ENCODE measurements around the gene DUSP22. TPM values are rescaled to one million over a fixed set of nuclear protein-coding genes. Genes with fewer than 3 reads are reported as not detected.
A peak's percentile ranks its signal among the peaks of the same experiment; 100 is the strongest.

The DUSP22 gene
- total and polyA plus RNA-seq, 4 donors = 28.2 to 42.3 (median 29.7) TPM

- Histone ChIP-seq H3K9me3 (ENCODE audit: control insufficient read depth, insufficient read depth, low read length) (no peaks in the 10 kb centered on the region), H3K36me3 (ENCODE audit: control insufficient read depth, insufficient read depth, low read length) (no peaks in the 10 kb centered on the region), H3K4me3 (ENCODE audit: low read depth, low read length) (no peak overlapping the region), H3K27ac (ENCODE audit: low read depth, low read length) (no peak overlapping the region), H3K4me1 (ENCODE audit: control insufficient read depth, insufficient read depth, low read length) (no peaks in the 10 kb centered on the region), H3K27me3 (ENCODE audit: control insufficient read depth, insufficient read depth, low read length) (no peaks in the 10 kb centered on the region)
- no peak for DNase-seq (ENCODE audit: low read depth in 4 of 6, low spot score in 6 of 6)
- 68% methylated on average over 3 of the region's 8 CpGs for WGBS (ENCODE audit: insufficient coverage)
Observed at GRCh38 chr6:255751-256083, 36.6 kb upstream of the DUSP22 start.

DNA sequence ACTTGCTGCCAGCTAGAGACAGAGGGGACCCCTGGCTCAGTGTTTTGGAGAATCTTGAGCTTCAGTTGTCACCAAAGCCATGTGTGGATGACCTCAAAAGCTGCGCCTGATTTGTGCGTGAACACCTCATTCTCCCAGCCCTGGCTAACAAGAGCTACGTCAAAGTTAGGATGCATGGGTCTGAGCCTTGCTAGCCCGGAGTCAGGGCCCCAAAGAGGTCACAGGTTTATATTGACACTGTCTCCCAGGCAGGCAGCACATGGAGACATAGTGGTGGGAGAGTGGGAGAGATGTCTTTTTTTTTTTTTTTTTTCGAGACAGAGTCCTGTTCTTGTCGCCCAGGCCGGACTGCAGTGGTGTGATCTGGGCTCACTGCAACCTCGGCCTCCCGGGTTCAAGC is 36.1 kb upstream of the DUSP22 start:
- DNase-seq (ENCODE audit: low read depth in 4 of 6, low spot score in 6 of 6) = no peak
- no peaks in the 10 kb centered on the region for H3K4me1 ChIP-seq (ENCODE audit: control insufficient read depth, insufficient read depth, low read length)
- H3K4me3 ChIP-seq (ENCODE audit: low read depth, low read length) = no peak overlapping the region
- WGBS (ENCODE audit: insufficient coverage) = 88% methylated on average over 6 of the region's 9 CpGs
- H3K9me3 ChIP-seq (ENCODE audit: control insufficient read depth, insufficient read depth, low read length) = no peaks in the 10 kb centered on the region
- no peak overlapping the region for H3K27ac ChIP-seq (ENCODE audit: low read depth, low read length)
- H3K36me3 ChIP-seq (ENCODE audit: control insufficient read depth, insufficient read depth, low read length) = no peaks in the 10 kb centered on the region
- no peaks in the 10 kb centered on the region for H3K27me3 ChIP-seq (ENCODE audit: control insufficient read depth, insufficient read depth, low read length)

DNA sequence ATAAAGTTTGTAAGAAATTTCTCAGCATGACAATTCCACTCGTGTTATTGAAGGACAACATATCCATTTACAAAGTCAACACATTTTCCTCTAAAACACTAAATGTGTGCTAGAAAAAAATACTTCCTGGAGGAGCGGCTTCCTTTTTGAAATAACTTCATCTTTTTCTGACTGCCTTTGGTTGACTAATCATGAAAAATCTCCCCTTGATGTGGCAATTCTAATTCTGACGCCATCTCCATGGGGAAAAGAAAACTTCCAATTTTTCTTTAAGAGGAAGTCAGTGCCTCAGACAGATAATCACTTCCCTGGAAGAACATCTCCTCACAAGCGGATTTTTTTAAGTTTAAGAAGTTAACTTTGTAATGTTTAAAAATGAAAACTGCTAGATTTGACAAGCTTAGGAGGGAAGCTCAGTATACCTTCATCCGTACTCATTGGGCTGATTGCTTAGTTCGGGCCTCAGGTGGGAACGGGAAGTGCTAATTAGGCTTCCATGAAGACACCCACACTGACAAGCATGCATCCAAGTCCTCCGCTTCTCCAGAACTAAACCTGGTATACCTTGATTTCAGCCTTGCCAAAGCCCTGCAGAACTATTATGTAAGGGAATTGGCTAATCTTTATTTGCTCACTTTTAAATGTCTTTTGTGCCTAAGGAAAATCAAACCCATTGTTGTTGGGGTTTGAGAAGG is 35.1 kb upstream of the DUSP22 start:
- no peak for DNase-seq (ENCODE audit: low read depth in 4 of 6, low spot score in 6 of 6)
- Histone ChIP-seq H3K36me3 (ENCODE audit: control insufficient read depth, insufficient read depth, low read length) (no peaks in the 10 kb centered on the region), H3K27me3 (ENCODE audit: control insufficient read depth, insufficient read depth, low read length) (no peaks in the 10 kb centered on the region), H3K9me3 (ENCODE audit: control insufficient read depth, insufficient read depth, low read length) (no peaks in the 10 kb centered on the region), H3K4me1 (ENCODE audit: control insufficient read depth, insufficient read depth, low read length) (no peaks in the 10 kb centered on the region), H3K27ac (ENCODE audit: low read depth, low read length) (no peak overlapping the region), H3K4me3 (ENCODE audit: low read depth, low read length) (no peak overlapping the region)
- WGBS (ENCODE audit: insufficient coverage) = 74% methylated on average over 4 of the region's 8 CpGs

- H3K36me3 ChIP-seq (ENCODE audit: control insufficient read depth, insufficient read depth, low read length) = no peaks in the 10 kb centered on the region
- H3K4me1 ChIP-seq (ENCODE audit: control insufficient read depth, insufficient read depth, low read length) = no peaks in the 10 kb centered on the region
- no peak for DNase-seq (ENCODE audit: low read depth in 4 of 6, low spot score in 6 of 6)
- no peak overlapping the region for H3K27ac ChIP-seq (ENCODE audit: low read depth, low read length)
- H3K27me3 ChIP-seq (ENCODE audit: control insufficient read depth, insufficient read depth, low read length) = no peaks in the 10 kb centered on the region
- H3K9me3 ChIP-seq (ENCODE audit: control insufficient read depth, insufficient read depth, low read length) = no peaks in the 10 kb centered on the region
- no peak overlapping the region for H3K4me3 ChIP-seq (ENCODE audit: low read depth, low read length)
- 44% methylated on average over 1 of the region's 1 CpG for WGBS (ENCODE audit: insufficient coverage)
Observed at GRCh38 chr6:257774-258173, 34.5 kb upstream of the DUSP22 start.

DNA sequence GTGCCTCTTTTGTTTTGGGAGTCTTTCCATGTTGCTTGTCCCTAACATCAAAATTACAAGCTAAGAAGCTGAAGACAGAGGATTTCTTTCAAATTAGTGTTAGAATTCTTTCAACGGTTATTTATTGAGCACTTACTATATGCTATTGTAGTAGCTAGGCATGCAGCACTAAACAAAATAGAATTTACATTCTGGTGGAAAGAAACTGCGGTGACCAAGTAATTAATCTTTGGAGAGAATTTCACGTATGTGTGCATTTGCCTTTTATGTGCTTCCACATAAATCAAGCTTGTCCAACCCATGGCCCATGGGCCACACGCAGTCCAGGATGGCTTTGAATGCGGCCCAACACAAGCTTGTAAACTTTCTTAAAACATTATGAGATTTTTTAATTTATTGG is 33.0 kb upstream of the DUSP22 start:
- no peaks in the 10 kb centered on the region for H3K9me3 ChIP-seq (ENCODE audit: control insufficient read depth, insufficient read depth, low read length)
- no peaks in the 10 kb centered on the region for H3K27me3 ChIP-seq (ENCODE audit: control insufficient read depth, insufficient read depth, low read length)
- no peak for DNase-seq (ENCODE audit: low read depth in 4 of 6, low spot score in 6 of 6)
- no peak overlapping the region for H3K4me3 ChIP-seq (ENCODE audit: low read depth, low read length)
- 60% methylated on average over 2 of the region's 5 CpGs for WGBS (ENCODE audit: insufficient coverage)
- no peaks in the 10 kb centered on the region for H3K4me1 ChIP-seq (ENCODE audit: control insufficient read depth, insufficient read depth, low read length)
- no peaks in the 10 kb centered on the region for H3K36me3 ChIP-seq (ENCODE audit: control insufficient read depth, insufficient read depth, low read length)
- no peak overlapping the region for H3K27ac ChIP-seq (ENCODE audit: low read depth, low read length)

DNA sequence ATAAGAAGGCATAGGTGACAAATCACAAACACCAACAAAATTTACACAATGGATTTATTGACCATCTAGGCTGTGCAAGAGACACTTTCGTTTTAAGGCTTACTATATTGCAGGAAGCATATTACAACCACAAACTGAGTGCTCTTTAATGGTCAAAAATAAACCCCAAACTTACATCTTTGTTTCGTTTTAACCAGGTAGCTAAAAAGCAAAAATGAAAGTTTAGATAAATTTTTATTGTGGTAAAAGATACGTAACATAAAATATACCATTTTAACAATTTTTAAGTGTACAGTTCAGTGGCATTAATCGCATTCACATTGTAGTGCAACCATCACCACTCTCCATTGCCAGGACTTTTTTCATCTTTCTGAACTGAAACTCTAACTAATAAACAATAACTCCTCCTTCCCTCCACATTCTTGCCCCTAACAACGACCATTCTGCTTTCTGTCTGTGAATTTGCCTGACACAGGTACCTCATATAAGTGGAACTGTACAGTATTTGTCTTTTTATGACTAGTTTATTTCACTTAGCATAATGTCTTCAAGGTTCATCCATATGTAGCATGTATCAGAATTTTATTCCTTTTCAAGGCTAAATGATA is 32.3 kb upstream of the DUSP22 start:
- no peak overlapping the region for H3K4me3 ChIP-seq (ENCODE audit: low read depth, low read length)
- 90% methylated on average over 3 of the region's 5 CpGs for WGBS (ENCODE audit: insufficient coverage)
- H3K36me3 ChIP-seq (ENCODE audit: control insufficient read depth, insufficient read depth, low read length) = no peaks in the 10 kb centered on the region
- DNase-seq (ENCODE audit: low read depth in 4 of 6, low spot score in 6 of 6) = no peak
- no peak overlapping the region for H3K27ac ChIP-seq (ENCODE audit: low read depth, low read length)
- H3K27me3 ChIP-seq (ENCODE audit: control insufficient read depth, insufficient read depth, low read length) = no peaks in the 10 kb centered on the region
- H3K4me1 ChIP-seq (ENCODE audit: control insufficient read depth, insufficient read depth, low read length) = no peaks in the 10 kb centered on the region
- no peaks in the 10 kb centered on the region for H3K9me3 ChIP-seq (ENCODE audit: control insufficient read depth, insufficient read depth, low read length)

- Histone ChIP-seq H3K4me1 (ENCODE audit: control insufficient read depth, insufficient read depth, low read length) (no peaks in the 10 kb centered on the region), H3K4me3 (ENCODE audit: low read depth, low read length) (no peak overlapping the region), H3K27ac (ENCODE audit: low read depth, low read length) (no peak overlapping the region), H3K36me3 (ENCODE audit: control insufficient read depth, insufficient read depth, low read length) (no peaks in the 10 kb centered on the region), H3K9me3 (ENCODE audit: control insufficient read depth, insufficient read depth, low read length) (no peaks in the 10 kb centered on the region), H3K27me3 (ENCODE audit: control insufficient read depth, insufficient read depth, low read length) (no peaks in the 10 kb centered on the region)
- no peak for DNase-seq (ENCODE audit: low read depth in 4 of 6, low spot score in 6 of 6)
- WGBS (ENCODE audit: insufficient coverage) = no CpG with 5 or more reads among the region's 2 CpGs
Observed at GRCh38 chr6:264626-265025, 27.7 kb upstream of the DUSP22 start.

GRCh38 chr6:268394-268935 is 23.8 kb upstream of the DUSP22 start:
- Histone ChIP-seq H3K4me1 (ENCODE audit: control insufficient read depth, insufficient read depth, low read length) (no peaks in the 10 kb centered on the region), H3K27me3 (ENCODE audit: control insufficient read depth, insufficient read depth, low read length) (no peaks in the 10 kb centered on the region), H3K4me3 (ENCODE audit: low read depth, low read length) (no peak overlapping the region), H3K36me3 (ENCODE audit: control insufficient read depth, insufficient read depth, low read length) (no peaks in the 10 kb centered on the region), H3K27ac (ENCODE audit: low read depth, low read length) (no peak overlapping the region), H3K9me3 (ENCODE audit: control insufficient read depth, insufficient read depth, low read length) (peaks cover 4% of the 10 kb centered on the region)
- no peak for DNase-seq (ENCODE audit: low read depth in 4 of 6, low spot score in 6 of 6)
- WGBS (ENCODE audit: insufficient coverage) = 66% methylated on average over 2 of the region's 5 CpGs

- H3K27ac ChIP-seq (ENCODE audit: low read depth, low read length) = no peak overlapping the region
- peak in 1 of 6 donors; percentile 52 for DNase-seq (ENCODE audit: low read depth in 4 of 6, low spot score in 6 of 6)
- WGBS (ENCODE audit: insufficient coverage) = 52% methylated on average over 2 of the region's 2 CpGs
- peaks cover 4% of the 10 kb centered on the region for H3K9me3 ChIP-seq (ENCODE audit: control insufficient read depth, insufficient read depth, low read length)
- no peaks in the 10 kb centered on the region for H3K4me1 ChIP-seq (ENCODE audit: control insufficient read depth, insufficient read depth, low read length)
- H3K36me3 ChIP-seq (ENCODE audit: control insufficient read depth, insufficient read depth, low read length) = no peaks in the 10 kb centered on the region
- no peaks in the 10 kb centered on the region for H3K27me3 ChIP-seq (ENCODE audit: control insufficient read depth, insufficient read depth, low read length)
- no peak overlapping the region for H3K4me3 ChIP-seq (ENCODE audit: low read depth, low read length)
Observed at GRCh38 chr6:273551-274058, 18.7 kb upstream of the DUSP22 start.

DNA sequence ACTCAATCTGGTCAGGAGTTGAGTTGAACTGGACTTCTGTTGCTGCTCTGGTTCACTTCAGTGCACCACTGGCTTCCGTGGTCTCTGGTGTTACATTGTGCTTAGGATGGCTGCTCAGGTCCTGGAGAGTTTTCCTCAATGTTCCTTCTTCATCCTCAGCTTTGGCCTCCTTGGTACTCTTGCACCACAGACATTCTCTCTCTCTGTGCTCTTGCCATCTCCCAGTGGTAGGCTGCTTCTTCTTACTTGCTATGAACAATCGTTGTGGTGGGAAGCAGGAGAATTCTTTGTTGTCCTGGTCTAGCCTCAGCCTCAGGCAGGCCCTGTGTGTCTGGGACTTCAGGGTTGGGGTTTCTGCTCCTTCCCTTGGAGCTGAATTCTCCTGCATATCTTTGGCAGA is 14.5 kb upstream of the DUSP22 start:
- Histone ChIP-seq H3K27me3 (ENCODE audit: control insufficient read depth, insufficient read depth, low read length) (no peaks in the 10 kb centered on the region), H3K4me1 (ENCODE audit: control insufficient read depth, insufficient read depth, low read length) (no peaks in the 10 kb centered on the region), H3K9me3 (ENCODE audit: control insufficient read depth, insufficient read depth, low read length) (peaks cover 6% of the 10 kb centered on the region), H3K4me3 (ENCODE audit: low read depth, low read length) (no peak overlapping the region), H3K36me3 (ENCODE audit: control insufficient read depth, insufficient read depth, low read length) (no peaks in the 10 kb centered on the region), H3K27ac (ENCODE audit: low read depth, low read length) (no peak overlapping the region)
- 75% methylated on average over 2 of the region's 2 CpGs for WGBS (ENCODE audit: insufficient coverage)
- no peak for DNase-seq (ENCODE audit: low read depth in 4 of 6, low spot score in 6 of 6)
